ENCODE measurements around the gene SLC6A4.

The SLC6A4 gene

DNA sequence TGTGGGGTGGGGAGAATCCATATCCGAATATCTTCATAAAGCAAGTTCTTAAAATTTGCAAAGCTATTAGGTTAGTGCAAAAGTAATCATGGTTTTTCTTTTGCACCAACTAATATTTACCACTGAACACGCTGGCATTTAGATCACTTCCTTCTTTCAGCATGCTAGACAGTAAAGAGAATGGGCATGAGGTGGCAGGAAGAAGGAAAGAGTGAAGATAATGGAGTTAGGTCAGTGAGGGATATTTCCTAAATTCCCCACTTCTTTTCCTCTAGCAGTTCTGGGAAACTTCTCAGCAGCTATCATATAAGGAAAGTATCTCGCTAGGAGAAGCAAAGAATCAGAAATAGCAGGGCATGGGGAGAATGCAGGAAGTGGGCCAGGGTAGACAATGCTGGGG is 39.0 kb downstream of the SLC6A4 start:
- Mint-ChIP-seq H3K9me3 (no peaks in the 10 kb centered on the region), H3K27ac (no peak overlapping the region), H3K36me3 (ENCODE audit: low read depth) (no peaks in the 10 kb centered on the region), H3K27me3 (peaks cover 9% of the 10 kb centered on the region), H3K4me1 (ENCODE audit: low read depth) (no peaks in the 10 kb centered on the region), H3K4me3 (no peak overlapping the region)
- no peak for DNase-seq

DNA sequence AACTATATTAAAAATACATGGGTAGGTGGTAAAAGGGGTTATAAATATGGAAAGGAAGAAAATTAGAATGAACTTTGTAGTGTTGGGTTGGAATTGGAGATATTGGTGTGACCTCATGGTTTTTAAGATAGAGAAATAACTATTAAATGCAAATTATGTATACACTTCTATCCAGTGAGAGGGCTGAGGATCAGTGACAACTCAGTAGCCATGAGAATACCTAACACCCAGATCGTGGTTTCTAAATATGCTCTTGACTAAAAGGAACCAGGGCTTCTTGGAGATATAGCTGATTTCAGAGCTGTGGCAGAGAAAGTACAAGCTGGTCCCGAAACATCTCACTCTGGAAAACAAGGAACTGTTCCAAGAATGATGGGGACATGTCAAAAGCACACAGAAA is 44.4 kb downstream of the SLC6A4 start:
- H3K4me3 Mint-ChIP-seq = no peak overlapping the region

GRCh38 chr17:30188211-30188939 is 47.1 kb downstream of the SLC6A4 start:
- H3K27ac Mint-ChIP-seq = peak overlapping the region; percentile 8
- no peaks in the 10 kb centered on the region for H3K9me3 Mint-ChIP-seq
- no peaks in the 10 kb centered on the region for H3K27me3 Mint-ChIP-seq

More for the DNA sequence above, 44.4 kb downstream of the SLC6A4 start:
- DNase-seq = no peak
- Mint-ChIP-seq H3K27me3 (no peaks in the 10 kb centered on the region), H3K36me3 (ENCODE audit: low read depth) (peaks cover 17% of the 10 kb centered on the region), H3K9me3 (no peaks in the 10 kb centered on the region), H3K27ac (no peak overlapping the region), H3K4me1 (ENCODE audit: low read depth) (peaks cover 7% of the 10 kb centered on the region)

GRCh38 chr17:30187573-30187972 is 47.9 kb downstream of the SLC6A4 start:
- H3K27me3 Mint-ChIP-seq = no peaks in the 10 kb centered on the region
- no peak overlapping the region for H3K4me3 Mint-ChIP-seq
- no peak overlapping the region for H3K27ac Mint-ChIP-seq
- H3K4me1 Mint-ChIP-seq (ENCODE audit: low read depth) = peaks cover 7% of the 10 kb centered on the region
- DNase-seq = no peak
- peaks cover 47% of the 10 kb centered on the region for H3K36me3 Mint-ChIP-seq (ENCODE audit: low read depth)
- H3K9me3 Mint-ChIP-seq = no peaks in the 10 kb centered on the region

More at GRCh38 chr17:30188211-30188939, 47.1 kb downstream of the SLC6A4 start:
- H3K4me1 Mint-ChIP-seq (ENCODE audit: low read depth) = peaks cover 7% of the 10 kb centered on the region
- H3K36me3 Mint-ChIP-seq (ENCODE audit: low read depth) = peaks cover 41% of the 10 kb centered on the region
- no peak overlapping the region for H3K4me3 Mint-ChIP-seq
- no peak for DNase-seq

- no peaks in the 10 kb centered on the region for H3K9me3 Mint-ChIP-seq
- no peaks in the 10 kb centered on the region for H3K27me3 Mint-ChIP-seq
- peaks cover 7% of the 10 kb centered on the region for H3K4me1 Mint-ChIP-seq (ENCODE audit: low read depth)
- H3K36me3 Mint-ChIP-seq (ENCODE audit: low read depth) = peaks cover 54% of the 10 kb centered on the region
- H3K27ac Mint-ChIP-seq = no peak overlapping the region
- DNase-seq = no peak
- H3K4me3 Mint-ChIP-seq = no peak overlapping the region
Observed at GRCh38 chr17:30186761-30187160, 48.7 kb downstream of the SLC6A4 start.

- Mint-ChIP-seq H3K27me3 (no peaks in the 10 kb centered on the region), H3K9me3 (no peaks in the 10 kb centered on the region)
Observed at GRCh38 chr17:30176855-30177254, 58.6 kb downstream of the SLC6A4 start.

GRCh38 chr17:30174556-30174955 is 60.9 kb downstream of the SLC6A4 start:
- Mint-ChIP-seq H3K36me3 (ENCODE audit: low read depth) (peaks cover 76% of the 10 kb centered on the region), H3K27ac (no peak overlapping the region), H3K9me3 (no peaks in the 10 kb centered on the region), H3K4me1 (ENCODE audit: low read depth) (peaks cover 32% of the 10 kb centered on the region), H3K27me3 (no peaks in the 10 kb centered on the region), H3K4me3 (no peak overlapping the region)
- DNase-seq = no peak

More at GRCh38 chr17:30176855-30177254, 58.6 kb downstream of the SLC6A4 start:
- DNase-seq = no peak
- Mint-ChIP-seq H3K4me1 (ENCODE audit: low read depth) (peaks cover 22% of the 10 kb centered on the region), H3K36me3 (ENCODE audit: low read depth) (peaks cover 88% of the 10 kb centered on the region), H3K27ac (no peak overlapping the region), H3K4me3 (no peak overlapping the region)

GRCh38 chr17:30173649-30174048 is 61.8 kb downstream of the SLC6A4 start:
- H3K4me3 Mint-ChIP-seq = no peak overlapping the region
- peaks cover 34% of the 10 kb centered on the region for H3K4me1 Mint-ChIP-seq (ENCODE audit: low read depth)
- no peaks in the 10 kb centered on the region for H3K9me3 Mint-ChIP-seq
- H3K27ac Mint-ChIP-seq = no peak overlapping the region
- H3K27me3 Mint-ChIP-seq = no peaks in the 10 kb centered on the region
- peaks cover 75% of the 10 kb centered on the region for H3K36me3 Mint-ChIP-seq (ENCODE audit: low read depth)
- no peak for DNase-seq

GRCh38 chr17:30172560-30172959 is 62.9 kb downstream of the SLC6A4 start:
- H3K27me3 Mint-ChIP-seq = no peaks in the 10 kb centered on the region
- H3K27ac Mint-ChIP-seq = no peak overlapping the region
- H3K4me3 Mint-ChIP-seq = no peak overlapping the region
- H3K9me3 Mint-ChIP-seq = no peaks in the 10 kb centered on the region
- DNase-seq = no peak
- peaks cover 34% of the 10 kb centered on the region for H3K4me1 Mint-ChIP-seq (ENCODE audit: low read depth)
- peaks cover 65% of the 10 kb centered on the region for H3K36me3 Mint-ChIP-seq (ENCODE audit: low read depth)

GRCh38 chr17:30170415-30170987 is 65.0 kb downstream of the SLC6A4 start:
- Mint-ChIP-seq H3K9me3 (no peaks in the 10 kb centered on the region), H3K27ac (no peak overlapping the region), H3K4me3 (no peak overlapping the region), H3K36me3 (ENCODE audit: low read depth) (peaks cover 65% of the 10 kb centered on the region), H3K27me3 (no peaks in the 10 kb centered on the region), H3K4me1 (ENCODE audit: low read depth) (peaks cover 38% of the 10 kb centered on the region)
- no peak for DNase-seq

DNA sequence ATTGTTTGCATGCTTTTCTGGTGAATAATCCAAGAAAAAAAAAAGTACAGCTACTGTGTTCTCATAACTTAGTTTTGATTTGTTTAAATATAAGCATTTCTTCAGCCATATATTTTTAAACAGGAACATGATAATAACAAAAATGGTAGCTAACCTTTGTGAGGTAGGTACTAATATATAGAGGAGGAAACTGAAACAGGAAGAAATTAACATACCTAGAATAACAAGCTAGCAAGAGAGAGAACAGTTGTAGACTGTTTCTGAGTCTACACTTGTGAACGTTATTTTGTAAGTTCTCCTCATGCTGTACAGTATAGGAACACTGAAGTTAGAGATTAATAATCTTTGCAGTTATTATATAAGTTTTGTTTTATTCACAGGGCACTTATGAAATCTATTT is 69.5 kb downstream of the SLC6A4 start:
- DNase-seq = no peak
- H3K4me3 Mint-ChIP-seq = no peak overlapping the region
- H3K36me3 Mint-ChIP-seq (ENCODE audit: low read depth) = peaks cover 61% of the 10 kb centered on the region
- H3K9me3 Mint-ChIP-seq = no peaks in the 10 kb centered on the region
- no peak overlapping the region for H3K27ac Mint-ChIP-seq
- peaks cover 26% of the 10 kb centered on the region for H3K4me1 Mint-ChIP-seq (ENCODE audit: low read depth)
- H3K27me3 Mint-ChIP-seq = no peaks in the 10 kb centered on the region

DNA sequence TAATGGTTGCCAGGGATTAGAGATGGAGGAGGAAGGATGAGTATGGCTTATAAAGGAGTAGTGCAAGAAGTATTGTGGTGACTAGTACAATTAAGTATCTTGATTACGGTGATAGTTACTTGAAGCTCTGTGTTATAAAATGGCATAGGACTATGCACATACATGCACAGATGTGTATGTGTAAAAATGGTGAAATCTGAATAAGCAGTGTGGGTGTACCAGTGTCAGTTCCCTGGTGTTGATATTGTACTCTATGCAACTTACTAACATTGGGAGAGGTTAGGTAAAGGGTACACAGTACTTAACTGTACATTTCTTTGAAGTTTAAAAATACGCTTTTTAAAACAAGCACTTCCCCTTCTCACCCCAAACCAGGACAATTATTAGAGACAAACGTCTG is 70.3 kb downstream of the SLC6A4 start:
- Mint-ChIP-seq H3K27me3 (no peaks in the 10 kb centered on the region), H3K27ac (no peak overlapping the region), H3K9me3 (no peaks in the 10 kb centered on the region), H3K4me1 (ENCODE audit: low read depth) (peaks cover 27% of the 10 kb centered on the region), H3K36me3 (ENCODE audit: low read depth) (peaks cover 65% of the 10 kb centered on the region), H3K4me3 (no peak overlapping the region)
- DNase-seq = no peak

GRCh38 chr17:30164531-30164930 is 71.0 kb downstream of the SLC6A4 start:
- peaks cover 29% of the 10 kb centered on the region for H3K4me1 Mint-ChIP-seq (ENCODE audit: low read depth)
- H3K4me3 Mint-ChIP-seq = no peak overlapping the region
- no peak overlapping the region for H3K27ac Mint-ChIP-seq
- no peaks in the 10 kb centered on the region for H3K27me3 Mint-ChIP-seq
- peaks cover 3% of the 10 kb centered on the region for H3K9me3 Mint-ChIP-seq
- H3K36me3 Mint-ChIP-seq (ENCODE audit: low read depth) = peaks cover 70% of the 10 kb centered on the region
- no peak for DNase-seq

- Mint-ChIP-seq H3K4me3 (no peak overlapping the region), H3K4me1 (ENCODE audit: low read depth) (peaks cover 48% of the 10 kb centered on the region), H3K27ac (no peak overlapping the region), H3K36me3 (ENCODE audit: low read depth) (peaks cover 83% of the 10 kb centered on the region), H3K27me3 (no peaks in the 10 kb centered on the region), H3K9me3 (peaks cover 8% of the 10 kb centered on the region)
- DNase-seq = no peak
Observed at GRCh38 chr17:30161601-30162000, 73.9 kb downstream of the SLC6A4 start.

DNA sequence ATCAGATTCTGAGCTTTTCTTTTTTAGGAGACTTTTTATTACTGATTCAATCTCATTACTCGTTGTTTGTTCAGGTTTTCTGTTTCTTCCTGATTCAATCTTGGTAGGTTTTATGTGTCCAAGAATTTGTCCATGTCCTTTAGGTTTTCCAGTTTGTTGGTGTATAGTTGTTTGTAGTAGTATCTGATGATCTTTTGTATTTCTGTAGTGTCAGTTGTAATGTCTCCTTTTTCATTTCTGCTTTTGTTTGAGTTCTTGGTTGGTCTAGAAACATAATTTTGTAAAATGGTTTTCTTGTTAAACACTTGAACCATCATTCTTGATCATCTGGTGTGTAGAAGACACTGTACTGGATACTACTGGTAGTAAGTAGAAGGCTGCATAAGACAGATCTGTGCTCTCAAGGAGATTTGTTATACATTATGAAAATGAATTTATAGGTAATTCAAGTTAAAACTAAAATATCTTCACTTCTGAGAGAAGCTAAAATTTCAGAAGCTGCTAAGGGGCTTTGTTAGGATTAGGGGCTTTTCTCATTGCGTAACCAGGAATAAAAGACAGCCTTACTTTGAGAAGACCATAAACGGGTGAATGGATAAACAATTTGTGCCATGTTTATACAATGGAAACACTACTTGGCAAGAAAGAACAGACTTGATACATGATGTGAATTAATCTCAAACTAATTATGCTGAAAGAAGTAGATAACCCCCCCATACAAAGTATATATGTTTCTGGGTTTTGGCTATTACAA is 74.9 kb downstream of the SLC6A4 start:
- Mint-ChIP-seq H3K27ac (no peak overlapping the region), H3K27me3 (no peaks in the 10 kb centered on the region), H3K4me3 (no peak overlapping the region), H3K9me3 (peaks cover 8% of the 10 kb centered on the region), H3K4me1 (ENCODE audit: low read depth) (peaks cover 47% of the 10 kb centered on the region), H3K36me3 (ENCODE audit: low read depth) (peaks cover 80% of the 10 kb centered on the region)
- DNase-seq = no peak
